ENCODE results near the gene NUP93. TPM values are rescaled to one million over a fixed set of nuclear protein-coding genes. Genes with fewer than 3 reads are reported as not detected.

Gene NUP93
- total and polyA plus RNA-seq, 2 experiments from 2014 or later: 139 to 187 TPM

GRCh38 chr16:56824804-56825203 is 94.9 kb downstream of the NUP93 start:
- Histone ChIP-seq H3F3A (replicated peaks; ENCODE audit: low read depth) (no peaks in the 10 kb centered on the region), H3K79me2 (replicated peaks; ENCODE audit: insufficient read depth) (no peaks in the 10 kb centered on the region), H3K4me3 (no peak overlapping the region), H3K36me3 (ENCODE audit: insufficient read depth) (peaks cover 15% of the 10 kb centered on the region; the same call in 1 of the 2 replicates), H2AFZ (no peak overlapping the region), H3K27ac (ENCODE audit: low read depth) (no peak overlapping the region), H3K9me2 (ENCODE audit: insufficient read depth) (no peaks in the 10 kb centered on the region), H3K4me1 (ENCODE audit: insufficient read depth) (peaks cover 14% of the 10 kb centered on the region), H3K27me3 (ENCODE audit: insufficient read depth) (no peaks in the 10 kb centered on the region), H4K20me1 (replicated peaks; ENCODE audit: insufficient read depth) (peaks cover 4% of the 10 kb centered on the region; the same call in 1 of the 2 replicates), H3K4me2 (no peak overlapping the region)
- TF ChIP-seq CREB1 (CRISPR knock-in tag; IDR thresholded peaks at IDR 0.05; ENCODE audit: low read depth) (no peak), EZH2 (IDR thresholded peaks at IDR 0.05; ENCODE audit: low read depth, unreplicated experiment) (no peak), JUNB (IDR thresholded peaks at IDR 0.05; ENCODE audit: unreplicated experiment) (no peak), REST (IDR thresholded peaks at IDR 0.05; ENCODE audit: unreplicated experiment) (no peak), POLR2AphosphoS5 (IDR thresholded peaks at IDR 0.05; ENCODE audit: low read depth) (no peak), EZH2phosphoT487 (IDR thresholded peaks at IDR 0.05; ENCODE audit: unreplicated experiment) (no peak), ZNF114 (CRISPR knock-in tag; IDR thresholded peaks at IDR 0.05) (no peak), STAT1 (IDR thresholded peaks at IDR 0.05; ENCODE audit: unreplicated experiment) (no peak), ETS1 (IDR thresholded peaks at IDR 0.05) (no peak), CTCF (conservative IDR thresholded peaks at IDR 0.05; ENCODE audit: low read depth in 2 of 2) (no peak), NANOG (IDR thresholded peaks at IDR 0.05; ENCODE audit: borderline replicate concordance) (no peak), ZNF331 (CRISPR knock-in tag; IDR thresholded peaks at IDR 0.05; ENCODE audit: low read depth) (no peak), ZNF462 (CRISPR knock-in tag; IDR thresholded peaks at IDR 0.05) (no peak)
- Mint-ChIP-seq H3K36me3 (ENCODE audit: low read depth) (peaks cover 33% of the 10 kb centered on the region), H3K9me3 (no peaks in the 10 kb centered on the region), H3K27me3 (ENCODE audit: insufficient read depth, low read depth, poor library complexity) (peaks cover 2% of the 10 kb centered on the region), H3K27ac (no peak overlapping the region), H3K4me1 (peaks cover 16% of the 10 kb centered on the region), H3K4me3 (no peak overlapping the region)
- ATAC-seq: no peak
- DNase-seq (ENCODE audit: low spot score): no peak

Measured in GM23338 (cell line).